ENCODE results near the gene ATXN1. TPM values are rescaled to one million over a fixed set of nuclear protein-coding genes. Genes with fewer than 3 reads are reported as not detected.

Gene ATXN1
- total and polyA plus RNA-seq, 2 of the 8 experiments (the other 6 are each of a cell fraction or from before 2014, with no cell fraction given), result 1.6 to 4.0 TPM

- no peak for TF ChIP-seq RAD21 (IDR thresholded peaks at IDR 0.05 in 1 of 2, conservative IDR thresholded peaks at IDR 0.05 in 1 of 2; ENCODE audit: low read depth in 2 of 2, low read length in 2 of 2)
- no peak for TF ChIP-seq CHD1 (IDR thresholded peaks at IDR 0.05; ENCODE audit: low read depth, low read length)
- TF ChIP-seq CBX5 (IDR thresholded peaks at IDR 0.05; ENCODE audit: low read depth, low read length), result no peak
- TF ChIP-seq CHD2 (IDR thresholded peaks at IDR 0.05; ENCODE audit: low read length), result no peak
Measured at GRCh38 chr6:16392010-16392409, 369.2 kb downstream of the ATXN1 start (continued).
